Measurements from ENCODE around the gene BCAS3. TPM values are rescaled to one million over a fixed set of nuclear protein-coding genes. Genes with fewer than 3 reads are reported as not detected.

The BCAS3 gene
- total and polyA plus RNA-seq, 2 donors (not counting 1 experiment from before 2014, with no cell fraction given): 13.9 to 73.4 TPM

GRCh38 chr17:61282377-61282776, 604.7 kb downstream of the BCAS3 start:
- Histone ChIP-seq H3K9me3 (ENCODE audit: control extremely low read depth in 1 of 3, control insufficient read depth in 2 of 3, insufficient read depth in 1 of 3, low read length in 2 of 3) (peaks cover 0 to 5% (median 0%) of the 10 kb centered on the region in 3 donors), H3K36me3 (replicated peaks in 1 of 2; ENCODE audit: control extremely low read depth in 1 of 2, control insufficient read depth in 1 of 2, extremely low read depth in 1 of 2, insufficient read depth in 2 of 2, low read length in 1 of 2) (no peaks in the 10 kb centered on the region), H3K27ac (ENCODE audit: low read length in 2 of 2) (no peak overlapping the region), H2AFZ (ENCODE audit: insufficient read depth, low read depth, low read length, poor library complexity, severe bottlenecking) (no peak overlapping the region), H3K9ac (ENCODE audit: low read length) (no peak overlapping the region), H3K4me2 (replicated peaks; ENCODE audit: low read depth, low read length, poor library complexity, severe bottlenecking) (no peak overlapping the region), H3K27me3 (replicated peaks in 1 of 4; ENCODE audit: control extremely low read depth in 1 of 4, control insufficient read depth in 3 of 4, insufficient read depth in 4 of 4, low read length in 3 of 4) (no peaks in the 10 kb centered on the region), H3K4me1 (ENCODE audit: control insufficient read depth in 2 of 2, insufficient read depth in 2 of 2, low read length in 2 of 2) (peaks cover 5 to 9% of the 10 kb centered on the region in 2 donors), H4K20me1 (ENCODE audit: control insufficient read depth, insufficient read depth, low read length, poor library complexity, severe bottlenecking) (no peaks in the 10 kb centered on the region), H3K4me3 (ENCODE audit: control extremely low read depth in 1 of 5, extremely low read depth in 1 of 5, insufficient read depth in 1 of 5, low read depth in 2 of 5, low read length in 4 of 5) (no peak overlapping the region), H3K79me2 (ENCODE audit: control insufficient read depth, insufficient read depth, low read length) (no peaks in the 10 kb centered on the region)
- 0% methylated on average over 1 of the region's 3 CpGs for WGBS (ENCODE audit: insufficient coverage)
- Mint-ChIP-seq H3K9me3 (ENCODE audit: insufficient read depth) (no peaks in the 10 kb centered on the region), H3K27ac (no peak overlapping the region), H3K4me1 (peaks cover 9% of the 10 kb centered on the region), H3K27me3 (no peaks in the 10 kb centered on the region), H3K4me3 (no peak overlapping the region)
- intact Hi-C loops (cut with micrococcal nuclease): no loop called here
- ChIA-PET POLR2A (no interaction called here), CTCF (no interaction called here)
- DNase-seq (no peak), ATAC-seq (ENCODE audit: low read depth) (no peak)
- TF ChIP-seq EZH2 (IDR thresholded peaks at IDR 0.05; ENCODE audit: borderline replicate concordance, insufficient read depth, low read depth, low read length, poor library complexity, severe bottlenecking) (no peak), CTCF (IDR thresholded peaks at IDR 0.05) (no peak)

- WGBS (ENCODE audit: insufficient coverage): no CpG with 5 or more reads among the region's 6 CpGs
These were observed 605.4 kb downstream of the BCAS3 start for GRCh38 chr17:61283043-61283442.

More at GRCh38 chr17:61283043-61283442, 605.4 kb downstream of the BCAS3 start:
- Histone ChIP-seq H3K4me1 (ENCODE audit: control insufficient read depth in 2 of 2, insufficient read depth in 2 of 2, low read length in 2 of 2) (peaks cover 5 to 9% of the 10 kb centered on the region in 2 donors), H3K4me3 (ENCODE audit: control extremely low read depth in 1 of 5, extremely low read depth in 1 of 5, insufficient read depth in 1 of 5, low read depth in 2 of 5, low read length in 4 of 5) (no peak overlapping the region), H3K27me3 (replicated peaks in 1 of 4; ENCODE audit: control extremely low read depth in 1 of 4, control insufficient read depth in 3 of 4, insufficient read depth in 4 of 4, low read length in 3 of 4) (no peaks in the 10 kb centered on the region), H2AFZ (ENCODE audit: insufficient read depth, low read depth, low read length, poor library complexity, severe bottlenecking) (no peak overlapping the region), H3K36me3 (replicated peaks in 1 of 2; ENCODE audit: control extremely low read depth in 1 of 2, control insufficient read depth in 1 of 2, extremely low read depth in 1 of 2, insufficient read depth in 2 of 2, low read length in 1 of 2) (no peaks in the 10 kb centered on the region), H4K20me1 (ENCODE audit: control insufficient read depth, insufficient read depth, low read length, poor library complexity, severe bottlenecking) (no peaks in the 10 kb centered on the region), H3K9me3 (ENCODE audit: control extremely low read depth in 1 of 3, control insufficient read depth in 2 of 3, insufficient read depth in 1 of 3, low read length in 2 of 3) (peaks cover 0 to 5% (median 0%) of the 10 kb centered on the region in 3 donors), H3K79me2 (ENCODE audit: control insufficient read depth, insufficient read depth, low read length) (no peaks in the 10 kb centered on the region), H3K27ac (ENCODE audit: low read length in 2 of 2) (no peak overlapping the region), H3K9ac (ENCODE audit: low read length) (no peak overlapping the region), H3K4me2 (replicated peaks; ENCODE audit: low read depth, low read length, poor library complexity, severe bottlenecking) (no peak overlapping the region)
- ChIA-PET POLR2A (no interaction called here), CTCF (no interaction called here)
- no peak overlapping the region for H3K4me3 Mint-ChIP-seq
- no peak for ATAC-seq (ENCODE audit: low read depth)
- H3K27ac Mint-ChIP-seq: no peak overlapping the region
- intact Hi-C loops (cut with micrococcal nuclease): no loop called here
- H3K9me3 Mint-ChIP-seq (ENCODE audit: insufficient read depth): no peaks in the 10 kb centered on the region
- H3K27me3 Mint-ChIP-seq: no peaks in the 10 kb centered on the region
- H3K4me1 Mint-ChIP-seq: peaks cover 9% of the 10 kb centered on the region
- no peak for DNase-seq
- TF ChIP-seq CTCF (IDR thresholded peaks at IDR 0.05): no peak
- no peak for TF ChIP-seq EZH2 (IDR thresholded peaks at IDR 0.05; ENCODE audit: borderline replicate concordance, insufficient read depth, low read depth, low read length, poor library complexity, severe bottlenecking)
